MM.1S (cell line): ENCODE data around the gene PTPRK.

Experiments used
- DNase-seq: peaks from one replicate; pipeline ENCODE4 v3.0.0-alpha.2; 2015
- H2AFZ ChIP-seq: fragments of 300-600 bp; sonication (generic); 2 replicates; pipeline ENCODE4 v1.6.0; 2016; ENCODE audit warnings: antibody characterized with exemption, low read length
- H3F3A ChIP-seq: fragments of 300-600 bp; sonication (generic); 2 replicates; pipeline ENCODE4 v1.6.1; 2016; ENCODE audit warnings: mild to moderate bottlenecking, antibody characterized with exemption, low read length, moderate library complexity, mixed read lengths; ENCODE audit not compliant: insufficient read depth
- H3K27ac ChIP-seq: fragments of 300-600 bp; sonication (generic); 2 replicates; pipeline ENCODE4 v1.5.1; 2016; ENCODE audit warnings: mild to moderate bottlenecking, low read length
- H3K27me3 ChIP-seq: fragments of 300-600 bp; sonication (generic); replicated peaks from 2 replicates; pipeline ENCODE4 v1.6.0; 2016; ENCODE audit warnings: low read length; ENCODE audit not compliant: insufficient read depth
- H3K36me3 ChIP-seq: fragments of 300-600 bp; sonication (generic); replicated peaks from 2 replicates; pipeline ENCODE4 v1.6.1; 2016; ENCODE audit warnings: mild to moderate bottlenecking, low read length, mixed read lengths; ENCODE audit not compliant: insufficient read depth
- H3K4me1 ChIP-seq: fragments of 300-600 bp; sonication (generic); 2 replicates; pipeline ENCODE4 v1.6.1; 2016; ENCODE audit warnings: low read length, mixed read lengths
- H3K4me2 ChIP-seq: fragments of 300-600 bp; sonication (generic); 2 replicates; pipeline ENCODE4 v1.6.0; 2016; ENCODE audit warnings: low read depth, low read length
- H3K4me3 ChIP-seq: fragments of 300-600 bp; sonication (generic); 2 replicates; pipeline ENCODE4 v1.5.1; 2016; ENCODE audit warnings: low read length, mixed read lengths
- H3K79me2 ChIP-seq: fragments of 300-600 bp; sonication (generic); 2 replicates; pipeline ENCODE4 v1.6.1; 2016; ENCODE audit warnings: mixed run types, low read length, mixed read lengths
- H3K9ac ChIP-seq: fragments of 300-600 bp; sonication (generic); 2 replicates; pipeline ENCODE4 v1.6.1; 2016; ENCODE audit warnings: low read length, mixed read lengths
- H3K9me2 ChIP-seq: fragments of 300-600 bp; sonication (generic); replicated peaks from 2 replicates; pipeline ENCODE4 v1.6.1; 2016; ENCODE audit warnings: mild to moderate bottlenecking, low read length, mixed read lengths; ENCODE audit not compliant: insufficient read depth
- H3K9me3 ChIP-seq: fragments of 300-600 bp; sonication (generic); replicated peaks from 2 replicates; pipeline ENCODE4 v1.6.1; 2016; ENCODE audit warnings: mild to moderate bottlenecking, low read length, mixed read lengths; ENCODE audit not compliant: insufficient read depth
- H4K20me1 ChIP-seq: fragments of 300-600 bp; sonication (generic); 2 replicates; pipeline ENCODE4 v1.6.1; 2016; ENCODE audit warnings: mild to moderate bottlenecking, low read length, moderate library complexity, mixed read lengths; ENCODE audit not compliant: insufficient read depth
- EZH2 ChIP-seq: fragments of 300-600 bp; sonication (generic); optimal IDR thresholded peaks from 2 replicates; pipeline ENCODE3; 2017; ENCODE audit warnings: low read depth, mild to moderate bottlenecking, antibody characterized with exemption, low read length, mixed read lengths
- EZH2phosphoT487 ChIP-seq: fragments of 300-600 bp; sonication (generic); IDR thresholded peaks from 2 replicates; pipeline ENCODE4 v1.6.1; 2018; ENCODE audit warnings: antibody characterized with exemption, low read length
- TF ChIP-seq, protein P1 (sequence below): fragments of 300-600 bp; sonication (generic); IDR thresholded peaks from 2 replicates; pipeline ENCODE4 v1.5.1; 2016; ENCODE audit warnings: antibody characterized with exemption, low read length, mixed read lengths

Gene PTPRK

DNA sequence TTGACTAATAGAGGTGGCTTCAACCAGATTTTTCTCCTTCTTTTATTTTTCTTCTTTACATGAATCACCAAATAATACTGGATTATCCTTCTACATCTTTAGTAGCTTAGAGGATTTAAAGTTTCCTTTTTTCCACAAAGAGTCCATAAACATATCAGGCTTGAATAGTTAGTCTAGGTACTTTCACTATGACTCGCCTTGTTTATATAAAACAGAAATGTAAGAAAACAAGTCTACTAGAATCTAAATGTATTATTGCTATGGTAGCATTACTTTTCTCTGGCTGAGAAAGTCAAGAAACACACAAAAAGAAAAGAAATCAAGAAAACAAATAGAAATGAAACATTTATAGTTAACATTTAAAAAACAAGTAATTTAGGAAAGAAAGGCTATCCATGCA, 215.2 kb downstream of the PTPRK start:
- TF ChIP-seq, protein P1, sequence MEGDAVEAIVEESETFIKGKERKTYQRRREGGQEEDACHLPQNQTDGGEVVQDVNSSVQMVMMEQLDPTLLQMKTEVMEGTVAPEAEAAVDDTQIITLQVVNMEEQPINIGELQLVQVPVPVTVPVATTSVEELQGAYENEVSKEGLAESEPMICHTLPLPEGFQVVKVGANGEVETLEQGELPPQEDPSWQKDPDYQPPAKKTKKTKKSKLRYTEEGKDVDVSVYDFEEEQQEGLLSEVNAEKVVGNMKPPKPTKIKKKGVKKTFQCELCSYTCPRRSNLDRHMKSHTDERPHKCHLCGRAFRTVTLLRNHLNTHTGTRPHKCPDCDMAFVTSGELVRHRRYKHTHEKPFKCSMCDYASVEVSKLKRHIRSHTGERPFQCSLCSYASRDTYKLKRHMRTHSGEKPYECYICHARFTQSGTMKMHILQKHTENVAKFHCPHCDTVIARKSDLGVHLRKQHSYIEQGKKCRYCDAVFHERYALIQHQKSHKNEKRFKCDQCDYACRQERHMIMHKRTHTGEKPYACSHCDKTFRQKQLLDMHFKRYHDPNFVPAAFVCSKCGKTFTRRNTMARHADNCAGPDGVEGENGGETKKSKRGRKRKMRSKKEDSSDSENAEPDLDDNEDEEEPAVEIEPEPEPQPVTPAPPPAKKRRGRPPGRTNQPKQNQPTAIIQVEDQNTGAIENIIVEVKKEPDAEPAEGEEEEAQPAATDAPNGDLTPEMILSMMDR, result no peak
- TF ChIP-seq EZH2 (no peak), EZH2phosphoT487 (no peak)
- Histone ChIP-seq H3K4me2 (no peak overlapping the region), H3K9ac (no peak overlapping the region), H3K79me2 (no peaks in the 10 kb centered on the region), H3K4me1 (no peaks in the 10 kb centered on the region), H3K4me3 (no peak overlapping the region), H3K27ac (no peak overlapping the region), H4K20me1 (no peaks in the 10 kb centered on the region), H2AFZ (no peak overlapping the region), H3K36me3 (no peaks in the 10 kb centered on the region), H3F3A (no peaks in the 10 kb centered on the region), H3K9me2 (no peaks in the 10 kb centered on the region), H3K9me3 (no peaks in the 10 kb centered on the region), H3K27me3 (no peaks in the 10 kb centered on the region)
- no peak for DNase-seq

DNA sequence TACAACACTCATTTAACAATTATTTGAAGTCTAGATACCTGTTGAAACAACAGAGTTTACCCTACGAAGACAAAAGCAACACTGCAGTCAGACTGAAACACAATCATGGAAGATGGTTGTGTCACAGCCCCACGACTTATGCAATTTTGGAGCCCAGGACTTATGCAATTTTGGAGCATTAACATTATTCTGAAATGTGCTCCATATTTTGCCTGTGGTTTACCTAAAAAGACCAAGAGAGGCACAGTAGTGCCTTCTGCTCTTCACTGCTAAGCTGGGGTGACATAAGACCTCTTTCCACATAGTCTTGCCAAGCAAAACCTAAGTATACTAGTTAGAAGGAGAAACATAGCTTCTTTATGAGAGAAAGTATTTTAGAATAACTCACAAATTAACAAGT, 216.5 kb downstream of the PTPRK start:
- H3K79me2 ChIP-seq, result no peaks in the 10 kb centered on the region
- no peak overlapping the region for H3K4me3 ChIP-seq
- H4K20me1 ChIP-seq, result no peaks in the 10 kb centered on the region
- no peak overlapping the region for H2AFZ ChIP-seq
- no peaks in the 10 kb centered on the region for H3K27me3 ChIP-seq
- H3K27ac ChIP-seq, result no peak overlapping the region
- TF ChIP-seq EZH2 (no peak), EZH2phosphoT487 (no peak)
- TF ChIP-seq, protein P1, result no peak
- H3F3A ChIP-seq, result no peaks in the 10 kb centered on the region
- no peak overlapping the region for H3K9ac ChIP-seq
- no peak for DNase-seq
- H3K4me2 ChIP-seq, result no peak overlapping the region
- no peaks in the 10 kb centered on the region for H3K9me2 ChIP-seq
- H3K4me1 ChIP-seq, result no peaks in the 10 kb centered on the region
- H3K36me3 ChIP-seq, result no peaks in the 10 kb centered on the region
- no peaks in the 10 kb centered on the region for H3K9me3 ChIP-seq

DNA sequence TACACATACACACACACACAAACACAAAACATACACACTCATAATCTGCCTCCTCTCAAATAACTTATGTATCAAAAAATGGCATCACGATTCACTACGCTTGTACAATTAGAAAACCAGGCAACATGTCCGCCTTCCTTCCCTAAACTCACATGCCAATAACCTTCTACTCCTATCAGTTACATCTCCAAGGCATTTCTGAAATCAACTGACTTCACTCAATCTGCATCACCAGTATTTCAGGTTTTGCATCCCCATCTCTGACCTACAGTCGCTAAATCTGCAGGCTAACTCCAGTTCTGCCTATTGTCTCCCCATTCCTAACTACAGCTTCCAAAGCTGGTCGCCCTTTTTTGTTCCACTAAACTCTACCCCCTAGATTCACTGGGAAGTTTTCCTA, 217.5 kb downstream of the PTPRK start:
- Histone ChIP-seq H3K36me3 (no peaks in the 10 kb centered on the region), H3K4me1 (no peaks in the 10 kb centered on the region), H2AFZ (no peak overlapping the region), H3K9me2 (no peaks in the 10 kb centered on the region), H3K27me3 (no peaks in the 10 kb centered on the region), H3K9me3 (no peaks in the 10 kb centered on the region), H3K27ac (no peak overlapping the region), H3K4me3 (no peak overlapping the region), H3K79me2 (no peaks in the 10 kb centered on the region), H3K4me2 (no peak overlapping the region), H3K9ac (no peak overlapping the region), H3F3A (no peaks in the 10 kb centered on the region), H4K20me1 (no peaks in the 10 kb centered on the region)
- TF ChIP-seq, protein P1, result no peak
- TF ChIP-seq EZH2phosphoT487, result no peak
- TF ChIP-seq EZH2, result no peak
- no peak for DNase-seq
